ENCODE data around the gene ENTHD1. TPM values are rescaled to one million over a fixed set of nuclear protein-coding genes. Genes with fewer than 3 reads are reported as not detected.

The ENTHD1 gene
- total RNA-seq, 3 donors from 2014 or later (not counting 1 experiment from before 2014, with no cell fraction given): not detected

DNA sequence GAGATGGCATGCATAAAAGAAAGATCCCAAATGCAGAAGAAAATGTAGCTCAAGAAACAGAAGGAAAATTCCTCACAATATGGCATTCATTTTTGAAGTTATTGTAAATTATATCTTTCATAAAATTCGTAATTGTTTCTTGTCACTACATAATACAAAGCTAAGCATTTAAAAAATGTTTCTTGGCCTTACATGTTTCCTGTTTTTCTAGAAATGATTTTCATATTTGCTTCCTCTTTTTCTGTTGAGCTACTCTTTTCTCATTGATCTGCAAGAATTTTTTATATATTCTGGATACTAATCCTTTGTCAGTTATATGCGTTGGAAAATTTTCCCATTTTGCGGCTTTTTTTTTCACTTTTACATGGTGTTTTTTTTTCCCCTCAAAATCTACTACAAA is 48.0 kb downstream of the ENTHD1 start:
- H3K9me3 ChIP-seq (ENCODE audit: control insufficient read depth, insufficient read depth, low read length): no peaks in the 10 kb centered on the region
- no CpG with 5 or more reads among the region's 3 CpGs for WGBS (ENCODE audit: insufficient coverage)
- no peak overlapping the region for H3K27ac ChIP-seq (ENCODE audit: low read length)
- Mint-ChIP-seq H3K4me1 (no peaks in the 10 kb centered on the region), H3K4me3 (no peak overlapping the region), H3K36me3 (no peaks in the 10 kb centered on the region), H3K27me3 (ENCODE audit: low read depth in 2 of 2) (peaks cover 0 to 5% of the 10 kb centered on the region in 2 donors), H3K27ac (no peak overlapping the region), H3K9me3 (no peaks in the 10 kb centered on the region)
- H3K27me3 ChIP-seq (ENCODE audit: control insufficient read depth, insufficient read depth, low read length): no peaks in the 10 kb centered on the region
- H3K4me1 ChIP-seq (ENCODE audit: control insufficient read depth, insufficient read depth, low read length): no peaks in the 10 kb centered on the region
- no peak for DNase-seq
- no peaks in the 10 kb centered on the region for H3K36me3 ChIP-seq (ENCODE audit: control insufficient read depth, insufficient read depth, low read length)
- no peak overlapping the region for H3K4me3 ChIP-seq (ENCODE audit: low read length)
- no peak for ATAC-seq
- no peak for TF ChIP-seq CTCF (IDR thresholded peaks at IDR 0.05)
- intact Hi-C loops (cut with micrococcal nuclease): no loop called here

- intact Hi-C loops (cut with micrococcal nuclease): no loop called here
- Mint-ChIP-seq H3K27ac (no peak overlapping the region), H3K36me3 (no peaks in the 10 kb centered on the region), H3K4me1 (peaks cover 10 to 13% of the 10 kb centered on the region in 2 donors), H3K9me3 (no peaks in the 10 kb centered on the region), H3K4me3 (no peak overlapping the region), H3K27me3 (ENCODE audit: low read depth in 2 of 2) (peaks cover 8 to 10% of the 10 kb centered on the region in 2 donors)
- Histone ChIP-seq H3K9me3 (ENCODE audit: control insufficient read depth, insufficient read depth, low read length) (no peaks in the 10 kb centered on the region), H3K4me1 (ENCODE audit: control insufficient read depth, insufficient read depth, low read length) (no peaks in the 10 kb centered on the region), H3K27ac (ENCODE audit: low read length) (no peak overlapping the region), H3K4me3 (ENCODE audit: low read length) (no peak overlapping the region), H3K36me3 (ENCODE audit: control insufficient read depth, insufficient read depth, low read length) (no peaks in the 10 kb centered on the region), H3K27me3 (ENCODE audit: control insufficient read depth, insufficient read depth, low read length) (no peaks in the 10 kb centered on the region)
- TF ChIP-seq CTCF (IDR thresholded peaks at IDR 0.05): no peak
- peak in 1 of 2 donors; percentile 27 for DNase-seq
- 55% methylated on average over 4 of the region's 5 CpGs for WGBS (ENCODE audit: insufficient coverage)
- peak in 1 of 3 donors; percentile 78 for ATAC-seq
These were observed 53.5 kb downstream of the ENTHD1 start for GRCh38 chr22:39839917-39840510.

- H3K4me3 ChIP-seq (ENCODE audit: low read length): no peak overlapping the region
- peaks cover 12 to 18% of the 10 kb centered on the region in 2 donors for H3K27me3 Mint-ChIP-seq (ENCODE audit: low read depth in 2 of 2)
- no peak for DNase-seq
- H3K27ac Mint-ChIP-seq: no peak overlapping the region
- H3K4me3 Mint-ChIP-seq: no peak overlapping the region
- H3K27ac ChIP-seq (ENCODE audit: low read length): no peak overlapping the region
- 44% methylated on average over 4 of the region's 5 CpGs for WGBS (ENCODE audit: insufficient coverage)
- no peaks in the 10 kb centered on the region for H3K36me3 Mint-ChIP-seq
- no peaks in the 10 kb centered on the region for H3K36me3 ChIP-seq (ENCODE audit: control insufficient read depth, insufficient read depth, low read length)
- intact Hi-C loops (cut with micrococcal nuclease): no loop called here
- no peaks in the 10 kb centered on the region for H3K27me3 ChIP-seq (ENCODE audit: control insufficient read depth, insufficient read depth, low read length)
- no peaks in the 10 kb centered on the region for H3K9me3 ChIP-seq (ENCODE audit: control insufficient read depth, insufficient read depth, low read length)
- no peak for ATAC-seq
- TF ChIP-seq CTCF (IDR thresholded peaks at IDR 0.05): no peak
- no peaks in the 10 kb centered on the region for H3K9me3 Mint-ChIP-seq
- H3K4me1 ChIP-seq (ENCODE audit: control insufficient read depth, insufficient read depth, low read length): no peaks in the 10 kb centered on the region
- H3K4me1 Mint-ChIP-seq: peaks cover 10 to 13% of the 10 kb centered on the region in 2 donors
These were observed 54.4 kb downstream of the ENTHD1 start for GRCh38 chr22:39839204-39839603.

DNA sequence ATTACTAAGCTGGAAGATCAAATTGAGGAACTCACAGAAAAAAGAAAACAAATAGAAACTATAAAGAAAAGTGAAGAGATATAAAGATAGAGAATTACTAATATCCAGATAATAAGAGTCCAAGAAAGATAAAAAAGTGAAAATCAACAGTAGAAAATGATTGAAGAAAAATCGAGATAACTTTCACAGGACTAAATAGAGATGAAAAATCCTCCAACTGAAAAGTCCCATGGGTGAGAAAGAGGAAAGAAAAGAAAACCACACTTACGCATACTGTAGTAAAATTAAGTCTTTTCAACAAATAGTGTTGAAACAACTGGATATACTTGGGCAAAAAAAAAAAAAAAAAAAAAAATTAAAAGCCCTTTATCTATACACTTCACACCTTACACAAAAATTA is 60.0 kb downstream of the ENTHD1 start:
- Mint-ChIP-seq H3K27ac (no peak overlapping the region), H3K4me1 (no peaks in the 10 kb centered on the region), H3K4me3 (no peak overlapping the region), H3K9me3 (no peaks in the 10 kb centered on the region), H3K27me3 (ENCODE audit: low read depth in 2 of 2) (peaks cover 34 to 53% of the 10 kb centered on the region in 2 donors), H3K36me3 (no peaks in the 10 kb centered on the region)
- no peaks in the 10 kb centered on the region for H3K9me3 ChIP-seq (ENCODE audit: control insufficient read depth, insufficient read depth, low read length)
- WGBS (ENCODE audit: insufficient coverage): no CpG with 5 or more reads among the region's 2 CpGs
- DNase-seq (no peak), ATAC-seq (no peak)
- intact Hi-C loops (cut with micrococcal nuclease): no loop called here
- peaks cover 2% of the 10 kb centered on the region for H3K27me3 ChIP-seq (ENCODE audit: control insufficient read depth, insufficient read depth, low read length)
- no peak for TF ChIP-seq CTCF (IDR thresholded peaks at IDR 0.05)
- no peaks in the 10 kb centered on the region for H3K4me1 ChIP-seq (ENCODE audit: control insufficient read depth, insufficient read depth, low read length)
- no peaks in the 10 kb centered on the region for H3K36me3 ChIP-seq (ENCODE audit: control insufficient read depth, insufficient read depth, low read length)
- H3K4me3 ChIP-seq (ENCODE audit: low read length): no peak overlapping the region
- no peak overlapping the region for H3K27ac ChIP-seq (ENCODE audit: low read length)

Measured in natural killer cell (primary cell).